Measurements from ENCODE around the gene GALNT14.
"Not testable (repeated sequence)": the region's sequence is repeated elsewhere in the genome, so short reads cannot be mapped to it uniquely, and the experiment has no call there.

The GALNT14 gene

DNA sequence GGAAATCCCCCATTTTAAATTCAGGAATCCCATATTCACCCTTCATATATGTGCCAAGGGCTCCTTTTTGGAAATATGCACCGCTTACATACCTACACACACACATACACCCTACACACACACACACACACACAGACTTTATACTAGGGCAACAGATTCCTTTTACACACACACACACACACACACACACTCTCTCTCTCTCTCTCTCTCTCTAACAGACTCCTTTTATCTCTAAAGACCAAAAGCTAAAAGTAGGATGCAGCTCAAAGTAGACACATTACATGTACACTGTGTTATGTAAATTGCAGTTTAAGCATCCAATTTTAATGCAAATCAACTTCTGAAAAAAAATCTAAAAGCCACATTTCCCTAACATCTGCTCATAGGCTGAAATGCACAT lies 200.0 kb downstream of the GALNT14 start:
- no peak for DNase-seq (ENCODE audit: low read depth in 2 of 2)

DNA sequence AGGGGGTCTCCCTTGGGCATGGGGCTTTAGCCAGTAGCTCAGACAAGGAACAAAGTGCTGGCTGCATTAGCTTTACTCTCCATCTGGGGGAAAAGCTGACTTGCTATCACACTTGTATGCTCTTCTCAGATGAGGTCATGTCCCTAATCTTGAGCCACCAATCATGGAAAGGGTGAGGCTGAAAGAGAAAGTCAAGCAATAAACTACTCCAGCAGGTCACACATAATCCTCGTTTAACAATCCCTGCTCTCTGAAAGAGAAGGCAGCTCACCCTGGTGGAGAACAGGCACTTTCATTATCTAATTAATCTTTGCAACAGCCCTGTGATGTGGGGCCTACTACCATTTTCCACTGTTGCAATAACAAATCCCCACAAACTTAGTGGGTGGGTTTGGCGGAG lies 201.3 kb downstream of the GALNT14 start:
- DNase-seq (ENCODE audit: low read depth in 2 of 2) = no peak

DNA sequence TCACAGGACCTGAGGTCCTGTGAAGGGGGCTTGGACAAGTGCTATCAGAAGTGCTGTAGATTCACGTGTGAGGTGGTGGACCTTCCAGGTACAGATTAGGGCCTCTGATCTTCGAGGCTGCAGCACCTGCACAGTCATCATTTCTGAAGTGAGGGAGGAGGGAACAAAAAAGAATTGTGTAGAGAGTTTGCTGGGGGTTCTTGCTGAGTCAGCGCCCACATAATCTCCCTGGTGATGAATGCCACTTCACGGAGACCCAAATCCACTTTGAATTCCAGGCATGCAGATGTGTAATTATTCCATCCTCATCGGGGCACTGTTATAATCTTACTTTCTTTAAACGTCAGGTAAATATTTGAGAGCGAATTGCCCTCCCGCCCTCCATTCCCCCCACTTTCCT lies 202.4 kb downstream of the GALNT14 start:
- no peak for DNase-seq (ENCODE audit: low read depth in 2 of 2)

DNA sequence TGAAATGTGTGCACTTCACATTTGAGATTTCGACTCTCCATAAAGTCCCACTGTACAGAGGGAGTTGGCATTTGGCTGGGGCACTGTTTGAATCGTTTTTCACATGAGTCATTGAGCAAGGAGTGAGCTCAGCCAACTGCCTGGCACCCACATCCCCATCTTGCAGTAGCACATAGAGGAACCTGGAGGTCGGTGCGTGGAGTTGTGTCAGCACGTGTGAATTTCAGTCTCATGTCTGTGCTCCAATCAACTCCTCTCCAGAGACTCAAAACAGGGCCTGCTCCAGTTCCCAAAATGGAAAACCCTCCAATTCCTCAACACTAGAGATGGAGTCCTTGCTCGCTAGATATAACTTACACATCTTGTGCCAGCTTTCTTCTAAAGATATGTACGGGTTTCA lies 204.2 kb downstream of the GALNT14 start:
- DNase-seq (ENCODE audit: low read depth in 2 of 2) = no peak

DNA sequence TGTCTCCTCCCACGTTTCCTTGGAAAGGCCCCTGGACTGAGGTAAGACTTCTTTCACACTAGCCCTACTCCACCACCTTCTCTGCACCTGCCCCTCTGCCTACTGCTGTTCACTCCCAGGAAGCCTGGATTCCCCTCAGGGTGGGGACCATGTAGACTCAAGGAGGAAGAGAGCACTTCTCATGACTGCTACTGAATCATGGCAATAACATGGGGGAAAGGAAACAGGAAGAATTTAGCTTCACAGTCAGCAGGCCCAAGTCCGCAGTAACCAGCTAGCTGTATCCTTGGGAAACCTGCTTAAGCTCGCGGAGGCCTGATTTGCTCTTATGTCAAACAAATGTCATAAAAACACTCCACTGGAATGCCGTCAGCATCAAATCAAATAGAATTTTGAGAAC lies 204.7 kb downstream of the GALNT14 start:
- DNase-seq (ENCODE audit: low read depth in 2 of 2) = no peak

DNA sequence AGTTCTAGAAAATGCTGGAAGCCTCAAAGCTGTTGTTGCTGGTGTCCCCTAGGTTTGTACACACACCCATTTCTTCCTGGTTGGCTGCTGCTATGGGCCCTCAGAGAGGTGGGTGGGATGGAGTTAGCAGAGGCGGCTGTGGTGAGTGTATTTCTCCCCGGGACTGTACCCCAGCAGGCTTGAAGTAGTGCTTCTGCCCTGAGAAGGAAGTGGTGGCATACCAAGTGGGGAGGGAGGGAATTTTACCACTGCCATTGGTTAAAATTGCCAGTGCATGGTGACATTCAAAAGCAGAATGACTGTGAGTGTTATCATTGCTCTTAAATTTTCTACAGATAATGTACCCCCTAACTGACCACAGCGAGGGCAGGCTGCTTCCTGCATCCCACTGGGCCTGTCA lies 205.4 kb downstream of the GALNT14 start:
- DNase-seq (ENCODE audit: low read depth in 2 of 2) = no peak

DNA sequence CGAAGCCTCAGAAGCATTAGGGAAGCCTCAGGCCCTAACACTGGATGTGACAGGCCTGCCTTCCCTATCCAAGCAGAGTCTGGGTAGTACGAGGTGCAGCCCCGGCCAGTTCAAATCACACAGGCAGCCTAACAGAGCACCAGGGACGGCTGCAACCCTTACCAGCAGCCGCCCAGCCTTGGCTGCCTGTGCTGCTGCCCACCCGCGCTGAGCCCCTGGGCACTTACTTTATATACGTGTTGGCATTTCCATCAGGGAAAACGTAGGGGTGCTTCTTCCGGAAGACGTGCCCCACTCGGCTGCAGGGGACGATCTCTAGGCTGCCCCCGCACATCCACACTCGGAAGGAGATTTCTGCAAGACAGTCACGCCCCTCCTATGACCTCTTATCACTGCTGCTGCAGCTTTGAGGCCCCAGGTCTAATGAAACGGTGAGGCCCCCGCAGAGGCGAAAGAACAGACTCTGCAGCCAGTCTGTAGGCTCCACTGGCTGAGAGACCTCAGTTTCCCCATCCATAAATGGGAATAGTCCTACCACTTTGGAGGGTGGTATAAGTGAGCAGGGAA lies 206.3 kb downstream of the GALNT14 start:
- no peak for DNase-seq (ENCODE audit: low read depth in 2 of 2)

DNA sequence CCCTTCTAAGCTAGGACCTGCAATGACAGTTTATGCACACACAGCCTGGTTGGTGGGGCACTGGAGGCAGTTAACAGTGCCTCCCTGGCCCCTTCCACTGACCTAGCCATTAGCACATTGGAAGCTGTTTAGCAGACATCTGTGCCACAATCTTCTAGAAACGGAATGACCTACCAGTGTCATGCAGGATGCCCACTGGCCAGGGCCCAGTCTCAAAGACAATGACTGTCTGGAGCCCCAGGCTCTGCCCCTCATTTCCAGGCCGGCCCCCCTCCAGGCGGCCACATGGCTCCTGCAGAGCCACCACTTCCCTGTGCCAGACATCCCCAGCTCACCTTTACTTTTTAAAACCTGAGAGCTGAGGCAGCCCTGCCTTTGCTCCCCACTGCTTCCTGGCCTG lies 207.5 kb downstream of the GALNT14 start:
- no peak for DNase-seq (ENCODE audit: low read depth in 2 of 2)

DNA sequence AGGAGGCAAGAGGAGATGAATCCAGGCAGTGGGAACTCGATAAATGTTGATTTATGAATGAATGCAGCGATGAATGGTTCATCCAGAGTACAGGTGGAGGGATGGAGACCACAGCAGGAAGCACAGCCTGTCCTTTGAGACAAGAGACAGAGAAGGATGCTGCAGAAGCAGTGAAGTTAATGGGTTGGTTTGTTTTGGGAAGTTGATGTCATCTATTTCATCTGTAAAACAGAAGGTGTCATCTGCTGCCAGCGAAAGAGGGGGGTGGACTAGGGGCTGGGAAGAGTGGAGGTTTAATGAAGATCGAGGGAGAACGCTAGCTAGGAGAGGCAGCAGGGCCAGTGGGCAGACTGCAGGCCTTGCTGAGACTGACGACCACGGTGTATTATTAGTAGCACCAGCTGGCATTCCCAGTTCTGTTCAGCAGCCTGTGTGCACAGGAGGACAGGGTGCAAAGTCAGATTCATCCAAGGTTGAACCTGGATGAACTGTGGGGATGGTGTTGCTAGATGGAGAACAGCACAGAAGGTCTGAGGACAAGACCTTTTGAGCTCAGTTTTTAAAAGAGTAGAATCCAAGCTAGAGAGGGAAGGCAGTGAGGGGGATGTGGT lies 210.7 kb downstream of the GALNT14 start:
- DNase-seq (ENCODE audit: low read depth in 2 of 2) = no peak

DNA sequence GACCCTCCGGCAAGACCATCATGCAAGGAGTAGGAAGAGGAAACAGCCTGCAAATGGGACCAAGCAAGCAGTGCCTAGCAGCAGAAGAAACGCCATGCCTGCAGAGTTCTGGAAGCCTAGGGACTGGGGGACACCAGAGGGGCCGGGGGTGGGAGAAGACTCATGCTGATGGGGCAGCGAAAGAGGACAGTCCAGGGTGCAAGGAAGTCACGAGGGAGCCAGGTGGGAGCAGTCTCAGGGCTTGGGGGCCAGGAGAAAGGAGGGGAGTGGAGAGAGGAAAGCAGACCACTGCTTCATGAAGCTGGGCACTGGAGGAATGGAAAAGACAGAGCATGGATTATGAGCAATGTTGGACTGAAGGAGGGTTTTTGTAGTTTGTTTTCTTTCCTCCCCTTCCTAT lies 211.6 kb downstream of the GALNT14 start:
- no peak for DNase-seq (ENCODE audit: low read depth in 2 of 2)

DNA sequence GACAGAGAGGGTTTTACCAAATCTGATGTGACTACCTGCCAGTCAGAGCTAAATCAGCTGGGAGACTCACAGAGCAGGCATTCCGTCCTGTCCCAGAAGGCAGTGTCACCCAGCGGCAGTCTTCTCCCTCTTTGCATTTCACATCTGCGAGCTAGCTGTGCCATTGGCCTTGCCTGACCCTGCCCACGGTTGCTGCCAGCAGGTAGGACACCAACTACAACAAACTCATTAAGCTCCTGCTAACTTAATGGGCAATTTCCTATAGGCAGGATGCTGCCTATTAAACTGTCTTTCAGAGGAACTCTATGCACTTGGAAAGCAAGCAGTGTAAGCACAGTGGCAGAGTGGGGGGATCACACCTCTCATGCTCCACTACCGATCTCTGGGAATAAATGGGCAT lies 214.6 kb downstream of the GALNT14 start:
- no peak for DNase-seq (ENCODE audit: low read depth in 2 of 2)

DNA sequence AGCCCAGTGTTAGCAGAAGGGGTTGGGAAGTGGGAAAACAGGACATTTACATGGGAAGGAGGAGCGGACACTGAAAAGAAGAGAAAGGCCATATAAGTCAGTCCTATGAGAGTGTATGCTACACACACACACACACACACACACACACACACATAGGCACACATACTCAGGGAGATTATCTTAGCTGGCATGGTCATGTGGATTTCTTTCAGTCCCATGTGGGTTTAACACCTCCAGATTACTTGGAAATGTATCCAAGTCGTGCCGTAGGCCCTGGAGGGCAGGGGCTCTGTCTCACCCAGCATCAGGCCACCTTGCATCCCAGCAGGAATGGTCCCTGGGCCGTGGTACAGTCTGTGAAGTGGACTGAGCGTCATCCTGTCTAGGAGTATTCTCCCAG lies 217.7 kb downstream of the GALNT14 start:
- no peak for DNase-seq (ENCODE audit: low read depth in 2 of 2)

DNA sequence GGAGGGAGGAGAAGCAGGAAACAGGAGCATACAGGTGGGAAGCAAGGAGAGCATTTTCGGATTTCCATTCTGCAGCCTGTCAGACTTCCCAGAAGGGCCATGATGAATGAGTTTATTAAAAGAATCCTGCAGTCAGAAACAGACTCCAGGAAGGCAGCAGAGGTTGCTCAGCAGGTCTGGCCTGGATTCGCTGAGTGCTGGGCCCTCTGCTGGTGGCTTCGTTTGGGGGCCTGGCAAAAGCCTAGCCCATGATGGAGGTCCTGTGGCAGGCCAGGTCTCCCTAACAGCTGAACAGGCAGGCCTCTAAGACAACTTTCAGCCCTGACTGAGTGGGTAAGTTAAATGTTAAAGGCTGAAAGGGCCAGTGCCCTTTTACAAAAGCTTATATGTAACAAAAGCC lies 222.8 kb downstream of the GALNT14 start:
- no peak for DNase-seq (ENCODE audit: low read depth in 2 of 2)

DNA sequence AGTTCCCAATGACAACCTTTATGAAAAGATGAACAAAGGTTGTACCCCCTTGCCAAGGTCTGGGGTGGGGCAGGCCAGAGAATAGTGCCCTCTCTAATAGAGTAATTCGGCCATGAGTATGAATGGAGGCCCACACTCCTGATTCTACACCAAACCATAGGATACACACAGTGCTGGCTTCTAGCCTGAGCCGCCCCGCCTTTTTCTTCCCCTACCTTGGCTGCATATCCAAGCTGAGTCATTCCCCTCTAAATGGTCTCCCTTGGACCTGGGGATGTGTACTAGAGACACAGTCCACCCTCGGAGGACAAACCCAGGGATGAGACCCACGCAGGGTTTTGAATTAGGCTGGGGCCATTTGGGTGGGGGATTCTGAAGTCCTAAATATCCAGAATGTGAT lies 223.8 kb downstream of the GALNT14 start:
- DNase-seq (ENCODE audit: low read depth in 2 of 2) = no peak

DNA sequence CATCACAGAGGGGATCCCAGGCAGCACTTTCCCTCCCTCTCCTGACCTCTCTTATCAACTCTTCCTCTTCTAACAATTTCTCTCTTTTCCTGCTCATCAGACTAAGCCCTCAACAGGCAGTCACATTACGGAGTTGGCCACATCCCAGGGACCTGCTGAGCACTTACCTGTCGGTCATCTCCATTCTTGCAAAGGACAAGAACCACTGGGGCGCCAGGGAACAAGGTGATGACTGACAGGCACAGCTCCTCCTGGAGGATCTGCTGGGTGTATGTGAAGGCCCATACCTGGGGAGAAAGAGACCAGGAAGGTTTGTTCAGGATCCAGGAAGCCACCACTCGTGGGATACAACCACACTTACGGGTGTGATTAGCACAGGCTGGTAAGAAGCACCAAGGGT lies 226.2 kb downstream of the GALNT14 start:
- DNase-seq (ENCODE audit: low read depth in 2 of 2) = no peak

DNA sequence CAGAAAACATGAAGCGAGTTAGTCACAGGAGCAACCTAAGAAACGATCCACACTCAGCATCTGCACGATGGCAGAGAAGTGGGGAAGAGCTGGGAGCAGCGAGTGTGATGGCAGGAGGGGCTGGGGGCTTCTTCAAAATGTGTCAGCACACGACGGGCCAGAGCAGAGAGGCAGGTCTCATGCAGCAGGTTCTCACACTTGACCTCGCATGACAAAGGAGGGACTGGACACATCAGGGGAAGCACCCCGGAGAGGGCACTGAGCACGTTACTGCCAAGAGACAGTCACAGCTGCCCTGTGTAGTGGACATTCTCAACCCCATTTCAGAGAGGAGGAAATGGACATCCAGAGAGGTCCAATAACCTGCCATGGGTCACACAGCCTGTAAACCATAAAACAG lies 226.9 kb downstream of the GALNT14 start:
- DNase-seq (ENCODE audit: low read depth in 2 of 2) = no peak

DNA sequence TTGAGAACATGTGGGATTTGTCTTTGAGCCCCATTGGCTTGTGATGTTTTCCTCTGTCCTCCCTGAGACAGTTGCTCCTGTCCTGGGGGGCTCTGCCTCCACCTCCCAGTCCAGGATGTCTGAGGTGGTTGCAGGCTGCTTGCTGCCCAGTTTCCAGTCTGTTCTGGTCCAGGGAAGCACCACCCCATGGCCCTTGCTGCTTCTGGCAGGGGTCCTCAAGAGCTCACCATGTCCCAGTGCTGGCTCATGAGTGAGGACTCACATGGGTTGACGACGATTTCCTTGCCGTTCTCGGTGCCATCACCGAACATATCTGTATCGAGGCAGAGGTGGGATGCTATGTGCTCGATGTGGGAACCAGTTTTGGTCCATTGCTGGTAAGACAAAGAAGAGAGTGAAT lies 227.6 kb downstream of the GALNT14 start:
- no peak for DNase-seq (ENCODE audit: low read depth in 2 of 2)

DNA sequence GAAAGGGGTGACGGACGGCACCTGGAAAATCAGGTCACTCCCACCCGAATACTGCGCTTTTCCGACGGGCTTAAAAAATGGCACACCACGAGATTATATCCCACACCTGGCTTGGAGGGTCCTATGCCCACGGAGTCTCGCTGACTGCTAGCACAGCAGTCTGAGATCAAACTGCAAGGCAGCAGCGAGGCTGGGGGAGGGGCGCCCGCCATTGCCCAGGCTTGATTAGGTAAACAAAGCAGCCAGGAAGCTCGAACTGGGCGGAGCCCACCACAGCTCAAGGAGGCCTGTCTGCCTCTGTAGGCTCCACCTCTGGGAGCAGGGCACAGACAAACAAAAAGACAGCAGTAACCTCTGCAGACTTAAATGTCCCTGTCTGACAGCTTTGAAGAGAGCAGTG lies 233.8 kb downstream of the GALNT14 start:
- not testable (repeated sequence) for DNase-seq (ENCODE audit: low read depth in 2 of 2)

DNA sequence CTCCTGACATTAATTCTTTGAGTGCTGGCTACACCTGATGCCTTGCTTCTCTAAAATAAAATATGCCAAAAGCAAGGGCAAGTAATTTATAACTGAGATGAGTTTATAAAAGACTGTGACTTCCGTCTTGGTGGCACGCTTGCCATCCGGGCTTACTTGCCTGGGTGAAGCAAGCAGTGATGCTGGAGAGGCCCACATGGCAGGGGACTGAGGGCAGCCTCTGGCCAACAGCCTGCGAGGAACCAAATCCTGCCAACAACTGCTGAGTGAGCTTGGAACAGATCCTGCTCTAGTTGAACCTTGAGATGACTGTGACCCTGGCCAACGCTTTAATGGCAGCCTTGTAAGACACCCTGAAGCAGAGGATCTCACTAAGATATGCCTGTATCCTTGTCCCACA lies 234.9 kb downstream of the GALNT14 start:
- DNase-seq (ENCODE audit: low read depth in 2 of 2) = no peak

DNA sequence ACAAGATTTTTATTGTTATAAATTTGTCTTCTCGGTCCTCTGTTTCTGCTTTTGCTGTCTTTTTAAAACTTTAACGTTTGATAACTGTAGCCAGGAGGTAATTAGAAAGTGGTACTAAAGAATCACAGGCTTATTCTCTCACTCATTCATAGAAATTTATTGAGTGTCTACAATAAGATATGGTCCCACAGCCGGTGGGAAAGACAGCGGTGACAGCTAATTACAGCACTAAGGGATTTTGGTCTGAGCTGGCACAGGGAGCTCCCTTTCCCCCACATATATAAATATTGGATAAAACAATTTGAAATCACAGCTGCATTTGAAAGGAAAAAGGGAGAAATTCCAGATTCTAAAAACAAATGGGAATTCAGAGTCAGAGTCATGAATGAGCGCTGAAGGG lies 237.9 kb downstream of the GALNT14 start:
- no peak for DNase-seq (ENCODE audit: low read depth in 2 of 2)

DNA sequence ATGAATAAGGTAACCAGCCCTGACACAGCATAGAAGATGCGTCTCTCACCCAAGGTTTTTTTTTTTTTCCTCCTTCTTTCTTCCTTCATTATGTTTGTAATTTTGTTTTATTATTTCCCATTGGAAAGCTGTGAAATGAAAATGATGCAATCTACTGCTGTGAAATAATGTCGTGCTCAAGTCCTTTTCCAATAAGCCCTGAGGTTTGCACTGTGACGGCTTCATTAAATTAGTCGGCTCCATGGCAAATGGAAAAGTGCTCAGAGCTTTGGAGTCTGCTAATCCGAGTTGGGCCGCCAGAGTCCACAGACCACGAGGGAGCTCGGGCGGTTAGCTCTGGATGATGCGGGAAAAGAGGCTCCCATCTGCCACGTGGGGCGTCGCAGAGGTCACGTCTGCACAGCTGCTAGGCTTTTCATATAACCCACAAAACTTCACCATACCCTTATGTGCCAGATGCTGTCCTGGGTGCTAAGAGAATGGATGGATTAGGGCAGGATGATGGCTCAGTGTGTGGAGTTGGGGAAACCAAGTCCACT lies 238.7 kb downstream of the GALNT14 start:
- DNase-seq (ENCODE audit: low read depth in 2 of 2) = no peak

DNA sequence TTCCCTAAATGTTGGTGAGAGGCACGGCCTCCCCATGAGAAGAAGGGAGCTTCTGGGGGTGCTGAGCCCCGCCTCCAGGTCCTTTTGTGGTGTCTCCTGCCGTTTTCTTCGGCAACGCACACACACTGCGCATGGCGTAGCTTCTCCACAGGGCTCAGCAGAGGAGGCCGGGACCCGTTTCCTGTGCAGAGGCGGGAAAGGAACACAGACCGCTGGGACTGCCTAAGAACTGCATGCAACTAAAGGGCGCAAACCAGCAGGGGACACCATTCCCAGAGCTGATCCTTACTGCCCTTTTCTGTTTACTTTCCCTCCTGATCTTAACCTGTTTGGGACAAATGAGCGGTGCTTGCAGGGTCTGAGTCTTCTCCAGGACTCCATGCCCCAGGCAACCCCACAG lies 240.7 kb downstream of the GALNT14 start:
- no peak for DNase-seq (ENCODE audit: low read depth in 2 of 2)

DNA sequence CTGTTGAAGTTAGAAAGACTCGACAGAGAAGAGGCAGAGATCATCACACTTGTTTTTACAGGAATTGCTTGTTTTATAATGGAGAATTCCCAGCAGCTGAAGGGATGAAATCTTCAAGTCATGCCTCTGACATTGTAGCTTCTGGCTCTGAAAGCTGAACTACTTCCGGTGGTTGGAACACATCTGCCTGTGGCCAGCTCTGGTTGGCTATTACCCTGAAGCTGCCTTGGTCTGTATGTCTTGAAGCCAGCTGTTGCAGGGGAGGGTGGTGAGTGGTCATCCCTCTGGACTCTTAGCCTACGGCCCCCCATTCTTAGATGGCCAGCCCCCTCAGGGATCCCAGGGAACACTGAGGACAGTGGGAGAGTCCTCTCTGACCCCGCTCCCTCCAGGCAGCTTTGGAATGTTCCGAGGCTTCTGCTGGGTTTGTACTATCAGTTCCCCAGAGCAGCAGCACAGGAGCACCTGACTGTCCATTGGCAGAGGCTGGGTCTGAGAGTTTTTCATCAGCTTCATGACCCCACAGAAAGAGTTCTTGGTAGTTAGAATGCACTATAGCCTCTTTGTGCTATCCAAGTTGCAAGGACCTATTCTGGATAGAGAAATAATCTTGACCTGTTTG lies 243.6 kb downstream of the GALNT14 start:
- no peak for DNase-seq (ENCODE audit: low read depth in 2 of 2)

Measured in fibroblast of skin of left biceps (primary cell).